Choroid plexus epithelial cell (primary cell): ENCODE data around the gene TCN2.
"Not testable (repeated sequence)": the region's sequence is repeated elsewhere in the genome, so short reads cannot be mapped to it uniquely, and the experiment has no call there.

Experiments
- DNase-seq: peaks from one replicate; pipeline ENCODE4 v3.0.0-alpha.2; 2010; ENCODE audit warnings: low read depth
- H3K4me3 ChIP-seq: 2 replicates; pipeline ENCODE4 v1.5.1; 2011; ENCODE audit warnings: low read depth, mild to moderate bottlenecking, control low read depth, low read length, moderate library complexity
- CTCF ChIP-seq: conservative IDR thresholded peaks from 2 replicates; pipeline ENCODE4 v1.5.1; 2011; ENCODE audit warnings: low read depth, mild to moderate bottlenecking, control low read depth, inconsistent platforms, low read length, moderate library complexity

Gene TCN2

DNA sequence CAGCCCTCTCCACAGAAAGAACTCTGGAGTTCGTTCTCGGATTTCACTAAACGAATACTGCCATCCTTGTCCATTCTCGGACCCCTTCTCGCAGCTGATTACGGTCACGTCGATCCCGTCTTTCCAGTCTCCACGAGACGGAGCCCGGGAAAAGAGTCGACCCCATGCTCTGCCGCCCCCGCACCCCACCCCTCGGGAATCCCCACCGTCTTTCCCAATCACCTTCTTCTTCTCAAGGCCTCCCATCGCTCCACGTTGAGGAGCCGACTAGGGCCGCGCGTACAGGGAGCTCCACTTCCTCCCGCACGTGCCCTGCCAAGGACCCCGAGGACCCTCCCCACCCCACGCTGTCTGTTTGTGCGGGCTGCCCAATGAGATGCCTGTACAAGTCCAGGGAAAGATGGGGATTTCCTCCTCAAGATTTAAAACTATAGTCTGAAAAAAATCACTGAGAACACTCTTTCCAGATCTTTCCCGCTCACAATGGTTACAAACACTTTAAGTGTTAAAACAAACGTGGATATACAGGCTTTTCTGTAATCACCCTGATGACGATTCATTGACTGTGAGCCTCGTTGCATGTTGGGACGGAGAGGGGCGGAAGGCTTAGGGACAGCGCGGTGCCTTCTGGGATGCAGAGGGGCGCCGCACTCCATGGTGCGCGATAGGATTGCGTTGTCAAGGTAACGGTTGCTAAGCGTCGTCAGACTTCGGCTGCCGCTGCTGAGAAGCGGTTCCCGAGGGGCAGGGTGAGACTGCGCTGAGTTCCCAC lies 15.2 kb upstream of the TCN2 start, which contains the start of gene PES1:
TSS of gene PES1 (minus strand) at position 323 of the 772 bp plus-strand sequence. CDS start at position 246, 77 bp downstream.
- peak; percentile 100 for DNase-seq
- TF ChIP-seq CTCF = no peak

DNA sequence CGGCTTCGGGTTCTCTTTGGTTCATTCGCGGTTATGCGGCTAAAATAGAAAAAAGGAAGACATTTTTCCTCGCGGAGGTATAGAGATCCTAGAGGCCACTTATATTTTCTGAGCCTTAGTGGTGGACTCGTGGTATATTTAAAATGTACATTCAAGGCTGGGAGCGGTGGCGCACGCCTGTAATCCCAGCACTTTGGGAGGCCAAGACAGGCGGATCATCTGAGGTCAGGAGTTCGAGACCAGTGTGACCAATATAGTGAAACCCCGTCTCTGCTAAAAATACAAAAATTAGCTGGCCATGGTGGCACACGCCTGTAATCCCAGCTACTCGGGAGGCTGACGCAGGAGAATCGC lies 14.6 kb upstream of the TCN2 start:
- not testable (repeated sequence) for DNase-seq
- H3K4me3 ChIP-seq = peak overlapping the region; percentile 22

More for the DNA sequence above, 15.2 kb upstream of the TCN2 start, which contains the start of gene PES1:
- H3K4me3 ChIP-seq = peak within 1 kb of the TSS; percentile 85

DNA sequence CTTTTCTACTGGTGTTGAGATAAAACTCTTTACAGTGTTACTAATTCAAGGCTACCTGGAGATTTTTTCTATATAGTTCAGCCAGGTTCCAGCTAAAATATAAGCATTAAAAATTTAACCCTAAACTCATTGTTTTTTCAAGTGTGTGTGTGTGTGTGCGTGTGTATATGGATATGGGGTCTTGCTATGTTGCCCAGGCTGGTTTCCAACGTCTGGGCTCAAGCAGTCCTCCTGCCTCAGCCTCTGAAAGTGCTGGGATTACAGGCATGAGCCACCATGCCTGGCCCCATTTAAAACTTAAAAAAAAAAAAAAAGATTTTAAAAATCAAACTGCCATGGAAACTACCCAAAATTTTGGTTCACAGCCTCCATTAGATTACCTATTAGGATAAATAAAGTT lies 10.8 kb upstream of the TCN2 start:
- no peak for TF ChIP-seq CTCF
- H3K4me3 ChIP-seq = no peak overlapping the region
- DNase-seq = no peak

- TF ChIP-seq CTCF = no peak
- DNase-seq = no peak
- no peak overlapping the region for H3K4me3 ChIP-seq
Observed at GRCh38 chr22:30596886-30597285, 10.1 kb upstream of the TCN2 start.

- TF ChIP-seq CTCF = no peak
- no peak for DNase-seq
- no peak overlapping the region for H3K4me3 ChIP-seq
Observed at GRCh38 chr22:30598986-30599385, 8.0 kb upstream of the TCN2 start.

DNA sequence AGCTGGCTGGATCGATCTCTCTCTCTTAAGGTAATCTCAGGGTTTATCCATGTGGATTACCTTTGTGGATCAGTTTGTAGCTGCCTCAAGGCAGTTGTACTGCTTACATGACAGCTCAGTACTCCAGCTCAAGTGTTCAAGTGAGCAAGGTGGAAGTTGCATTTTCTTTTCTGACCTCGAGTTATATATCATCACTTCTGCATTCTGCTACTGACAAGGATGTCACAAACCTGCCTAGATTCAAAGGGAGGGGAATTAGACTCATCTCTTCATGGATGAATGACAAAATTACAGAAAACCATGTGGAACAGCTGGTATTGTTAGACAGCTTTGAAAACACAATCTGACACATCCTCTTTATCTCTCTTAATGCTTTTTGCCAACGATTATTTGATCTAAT lies 6.1 kb upstream of the TCN2 start:
- no peak for DNase-seq
- H3K4me3 ChIP-seq = no peak overlapping the region
- TF ChIP-seq CTCF = no peak

- no peak for TF ChIP-seq CTCF
- DNase-seq = no peak
- H3K4me3 ChIP-seq = no peak overlapping the region
Observed at GRCh38 chr22:30601464-30601863, 5.5 kb upstream of the TCN2 start.
